Urinary bladder (tissue), 4 donors: ENCODE measurements around the gene CACHD1. TPM values are rescaled to one million over a fixed set of nuclear protein-coding genes. Genes with fewer than 3 reads are reported as not detected.

Experiments used
- DNase-seq: peaks from one replicate; pipeline ENCODE4 v3.0.0-alpha.2; 2015; ENCODE audit errors: extremely low spot score
- H3K27ac ChIP-seq: one replicate; pipeline ENCODE4 v1.5.1; 2013; ENCODE audit warnings: low read depth, mild to moderate bottlenecking, moderate library complexity
- H3K36me3 ChIP-seq: one replicate; pipeline ENCODE4 v1.6.1; 2013; ENCODE audit warnings: mild to moderate bottlenecking, moderate library complexity; ENCODE audit not compliant: insufficient read depth
- H3K4me1 ChIP-seq: one replicate; pipeline ENCODE4 v1.6.1; 2013; ENCODE audit warnings: mild to moderate bottlenecking, moderate library complexity; ENCODE audit not compliant: insufficient read depth
- H3K4me3 ChIP-seq: one replicate; pipeline ENCODE4 v1.5.1; 2013; ENCODE audit warnings: low read depth, low read length
- WGBS: extraction: QIAGEN DNeasy Blood & Tissue Kit; methylation state at CpG from one replicate; pipeline ENCODE4 v1.1.7; 2013; 5-methylcytosine and 5-hydroxymethylcytosine counted together
- polyA plus RNA-seq: library from polyadenylated mRNA; stranded (reverse); fragments of 200-250 nt; gene quantifications from one replicate; pipeline ENCODE4 v1.2.3, GENCODE V29; 2013
- total RNA-seq: library from RNA; depleted of rRNA; stranded (reverse); fragments of >200 nt; gene quantifications from one replicate; pipeline ENCODE4 v1.2.3, GENCODE V29; 2014
- donor health status: healthy with polysubstance abuse.
- donor health status: healthy.

The CACHD1 gene
- total and polyA plus RNA-seq, 2 donors, result 7.5 to 22.3 TPM

GRCh38 chr1:64478594-64479470, 8.9 kb downstream of the CACHD1 start:
- 90% methylated on average over 3 of the region's 3 CpGs for WGBS
- Histone ChIP-seq H3K36me3 (no peaks in the 10 kb centered on the region), H3K4me1 (no peaks in the 10 kb centered on the region), H3K4me3 (no peak overlapping the region), H3K27ac (no peak overlapping the region)
- DNase-seq, result no peak

DNA sequence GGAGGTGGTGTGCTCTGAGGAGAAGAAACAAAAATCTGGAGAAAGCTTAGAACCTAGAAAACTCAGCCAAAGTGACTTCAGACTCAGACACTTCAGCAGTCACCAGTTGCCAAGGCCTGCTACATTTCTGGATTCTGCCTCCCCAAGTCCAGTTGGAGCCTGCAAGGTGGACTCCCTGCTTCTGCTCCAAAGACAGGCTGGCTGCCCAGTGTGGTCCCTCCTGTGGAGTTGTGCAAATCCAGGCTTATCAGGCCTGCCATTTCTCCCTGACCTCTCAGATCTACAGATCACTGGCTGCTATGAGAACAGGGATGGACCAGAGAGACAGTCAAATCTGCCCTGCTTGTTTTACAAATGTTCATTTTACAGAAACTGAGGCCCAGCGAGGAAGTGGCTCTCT, 9.9 kb downstream of the CACHD1 start:
- no peak overlapping the region for H3K27ac ChIP-seq
- no peak for DNase-seq
- 96% methylated on average over 1 of the region's 1 CpG for WGBS

DNA sequence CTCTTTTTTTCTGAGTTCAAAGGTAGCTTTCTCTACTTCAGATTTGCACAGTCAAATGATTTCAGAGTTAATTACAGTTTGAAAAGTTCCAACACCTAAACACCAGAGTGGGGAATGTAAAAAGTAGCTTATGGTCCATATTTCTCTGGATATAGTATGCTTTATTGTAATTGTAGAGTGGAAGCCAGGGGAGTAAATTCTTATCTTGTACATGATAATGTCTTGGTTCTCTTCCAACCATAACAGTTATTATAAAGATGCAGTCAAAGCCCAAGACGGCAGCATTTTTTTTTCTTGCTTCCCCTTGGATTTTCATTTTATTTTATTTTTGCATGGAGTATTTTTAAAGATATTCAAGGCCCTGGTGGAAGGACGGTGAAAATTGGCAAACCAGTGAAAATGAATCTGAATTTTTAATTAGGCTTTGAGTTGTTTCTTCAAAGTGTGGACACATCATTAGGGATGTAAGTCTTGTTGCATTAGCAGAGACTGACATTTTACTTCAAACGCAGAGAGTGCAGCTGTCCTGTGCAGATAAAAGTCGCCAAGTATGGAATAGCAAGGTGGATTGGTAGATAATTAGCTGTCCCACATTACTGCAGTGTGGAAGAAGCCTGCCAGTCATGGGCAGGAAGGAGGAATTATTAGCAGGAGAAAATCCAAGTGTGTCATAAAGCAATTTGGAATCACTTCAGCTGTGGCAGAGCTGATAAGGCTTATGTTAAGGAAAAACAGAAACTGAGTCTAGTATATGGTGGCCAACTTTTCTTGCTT, 11.3 kb downstream of the CACHD1 start:
- Histone ChIP-seq H3K27ac (no peak overlapping the region), H3K4me3 (no peak overlapping the region), H3K36me3 (no peaks in the 10 kb centered on the region), H3K4me1 (no peaks in the 10 kb centered on the region)
- WGBS, result 45% methylated on average over 4 of the region's 4 CpGs
- no peak for DNase-seq

More for the DNA sequence above, 9.9 kb downstream of the CACHD1 start:
- H3K36me3 ChIP-seq, result no peaks in the 10 kb centered on the region
- no peaks in the 10 kb centered on the region for H3K4me1 ChIP-seq
- no peak overlapping the region for H3K4me3 ChIP-seq

GRCh38 chr1:64482128-64482527, 12.2 kb downstream of the CACHD1 start:
- Histone ChIP-seq H3K27ac (no peak overlapping the region), H3K4me1 (no peaks in the 10 kb centered on the region), H3K4me3 (no peak overlapping the region), H3K36me3 (no peaks in the 10 kb centered on the region)
- WGBS, result 84% methylated on average over 3 of the region's 3 CpGs
- DNase-seq, result no peak

GRCh38 chr1:64482720-64483119, 12.8 kb downstream of the CACHD1 start:
- 75% methylated on average over 1 of the region's 1 CpG for WGBS
- H3K4me3 ChIP-seq, result no peak overlapping the region
- H3K27ac ChIP-seq, result no peak overlapping the region
- H3K36me3 ChIP-seq, result no peaks in the 10 kb centered on the region
- no peak for DNase-seq
- H3K4me1 ChIP-seq, result no peaks in the 10 kb centered on the region

GRCh38 chr1:64483731-64484414, 13.9 kb downstream of the CACHD1 start:
- H3K27ac ChIP-seq, result no peak overlapping the region
- H3K4me3 ChIP-seq, result no peak overlapping the region
- H3K36me3 ChIP-seq, result no peaks in the 10 kb centered on the region
- no peaks in the 10 kb centered on the region for H3K4me1 ChIP-seq
- 96% methylated on average over 7 of the region's 7 CpGs for WGBS
- DNase-seq, result no peak

- 84% methylated on average over 3 of the region's 3 CpGs for WGBS
- no peak overlapping the region for H3K27ac ChIP-seq
- no peaks in the 10 kb centered on the region for H3K36me3 ChIP-seq
- no peak for DNase-seq
- no peak overlapping the region for H3K4me3 ChIP-seq
- H3K4me1 ChIP-seq, result no peaks in the 10 kb centered on the region
Observed at GRCh38 chr1:64484651-64485050, 14.7 kb downstream of the CACHD1 start.

- H3K4me3 ChIP-seq, result no peak overlapping the region
- no peaks in the 10 kb centered on the region for H3K36me3 ChIP-seq
- H3K27ac ChIP-seq, result no peak overlapping the region
- WGBS, result 91% methylated on average over 7 of the region's 7 CpGs
- H3K4me1 ChIP-seq, result no peaks in the 10 kb centered on the region
- no peak for DNase-seq
Observed at GRCh38 chr1:64486193-64486592, 16.3 kb downstream of the CACHD1 start.

GRCh38 chr1:64487061-64487460, 17.1 kb downstream of the CACHD1 start:
- Histone ChIP-seq H3K4me3 (no peak overlapping the region), H3K27ac (no peak overlapping the region), H3K4me1 (no peaks in the 10 kb centered on the region), H3K36me3 (no peaks in the 10 kb centered on the region)
- DNase-seq, result no peak
- WGBS, result 98% methylated on average over 1 of the region's 1 CpG

GRCh38 chr1:64488862-64489261, 18.9 kb downstream of the CACHD1 start:
- WGBS, result 48% methylated on average over 2 of the region's 2 CpGs
- H3K4me3 ChIP-seq, result no peak overlapping the region
- DNase-seq, result no peak
- H3K27ac ChIP-seq, result no peak overlapping the region
- no peaks in the 10 kb centered on the region for H3K4me1 ChIP-seq
- no peaks in the 10 kb centered on the region for H3K36me3 ChIP-seq

- Histone ChIP-seq H3K4me1 (no peaks in the 10 kb centered on the region), H3K36me3 (no peaks in the 10 kb centered on the region), H3K4me3 (no peak overlapping the region), H3K27ac (no peak overlapping the region)
- DNase-seq, result no peak
Observed at GRCh38 chr1:64489707-64490106, 19.8 kb downstream of the CACHD1 start.

- no peaks in the 10 kb centered on the region for H3K36me3 ChIP-seq
- no peak overlapping the region for H3K4me3 ChIP-seq
- H3K27ac ChIP-seq, result no peak overlapping the region
- no peak for DNase-seq
- WGBS, result 85% methylated on average over 3 of the region's 3 CpGs
- H3K4me1 ChIP-seq, result no peaks in the 10 kb centered on the region
Observed at GRCh38 chr1:64490213-64490818, 20.4 kb downstream of the CACHD1 start.

DNA sequence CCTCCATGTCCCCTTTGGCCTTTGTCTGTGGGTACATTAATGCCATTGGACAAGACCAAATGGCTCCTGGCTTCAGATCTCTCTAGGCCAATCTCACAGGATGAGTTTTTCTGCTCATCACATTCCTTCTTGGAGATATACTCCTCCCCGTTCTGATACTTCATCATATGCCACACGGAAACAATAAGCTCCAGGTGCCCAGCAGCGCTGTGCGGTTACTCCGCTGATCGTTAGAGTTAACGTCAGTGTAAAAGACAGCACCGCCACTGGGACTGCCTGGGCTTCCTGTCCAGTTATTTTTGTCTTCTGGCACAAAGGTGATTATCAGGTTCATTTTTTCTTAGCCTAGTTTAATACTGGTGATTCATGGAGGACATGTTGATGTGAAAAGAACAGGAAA, 22.5 kb downstream of the CACHD1 start:
- no peak for DNase-seq
- no peak overlapping the region for H3K27ac ChIP-seq
- WGBS, result 92% methylated on average over 8 of the region's 8 CpGs
- no peaks in the 10 kb centered on the region for H3K4me1 ChIP-seq
- H3K4me3 ChIP-seq, result no peak overlapping the region
- no peaks in the 10 kb centered on the region for H3K36me3 ChIP-seq
